CD4-positive, alpha-beta T cell treated with Interleukin-4 for 4 hours (primary cell): ENCODE measurements around the gene DCAF8.

Experiments used
- DNase-seq: peaks from one replicate; pipeline ENCODE4 v3.0.0-alpha.2; 2020

The DCAF8 gene

GRCh38 chr1:160167056-160167455 lies 95.3 kb downstream of the DCAF8 start:
- DNase-seq: no peak

- no peak for DNase-seq
Observed at GRCh38 chr1:160166166-160166868, 96.0 kb downstream of the DCAF8 start.
